HepG2 (cell line): ENCODE results near the gene OR1N2. TPM values are rescaled to one million over a fixed set of nuclear protein-coding genes. Genes with fewer than 3 reads are reported as not detected.
A peak's percentile ranks its signal among the peaks of the same experiment; 100 is the strongest.

Experiments used
- ATAC-seq: fragments of 200-7000 bp; cut with Tn5 transposase; 3 replicates; pipeline ENCODE4 v1.9.1; 2020; ENCODE audit warnings: mild to moderate bottlenecking, moderate library complexity
- BruUV-seq: library from RNA; stranded (reverse); fragments of 400-500 nt; replicated peaks from 2 replicates; lab custom pipeline; 2021; lab: Mats Ljungman, UMichigan
- CTCF ChIA-PET: fragments of 300-600 bp; formaldehyde crosslinking; extraction: SDS; loops from one replicate; lab custom pipeline; 2021; ENCODE audit warnings: low total read pairs, inconsistent platforms, low intra/inter-chr PET ratio; lab: Yijun Ruan, JAX
- POLR2A ChIA-PET: fragments of 350-600 bp; sonication (Branson Sonifier 250); formaldehyde crosslinking; loops from one replicate; lab custom pipeline; 2020; ENCODE audit warnings: antibody characterized with exemption, inconsistent platforms; lab: Yijun Ruan, JAX
- DNase-seq: peaks from one replicate; pipeline ENCODE4 v3.0.0-alpha.2; 2015; ENCODE audit warnings: low spot score
- FAIRE-seq: peaks from 3 replicates; lab custom pipeline; 2011; peaks lifted over from hg19 to GRCh38; lab: Jason Lieb, UNC
- H2AFZ ChIP-seq: one replicate; pipeline ENCODE4 v1.6.1; 2011; ENCODE audit warnings: low read length, inconsistent platforms
- H3K27ac ChIP-seq: fragments of 300-600 bp; 3 replicates; pipeline ENCODE4 v1.8.0; 2011; ENCODE audit warnings: mixed run types, mild to moderate bottlenecking, mixed read lengths, low read length, inconsistent platforms; ENCODE audit not compliant: insufficient read depth; ENCODE audit errors: extremely low read length
- H3K27me3 ChIP-seq, 2 experiments: fragments of 200-600 bp in 1 of 2; 2 replicates in 1 of 2; 3 replicates in 1 of 2; pipeline versions ENCODE4 v1.6.0 to v1.8.0; 2011; ENCODE audit warnings: low read length in 2 of 2, mild to moderate bottlenecking in 2 of 2, moderate library complexity in 2 of 2, inconsistent platforms in 1 of 2; ENCODE audit not compliant: insufficient read depth in 2 of 2, control insufficient read depth in 1 of 2
- H3K36me3 ChIP-seq, 2 experiments: fragments of 200-600 bp in 1 of 2; replicated peaks in 1 of 2; 2 replicates in 1 of 2; 3 replicates in 1 of 2; pipeline versions ENCODE4 v1.5.1 to v1.8.0; 2011; ENCODE audit warnings: low read length in 2 of 2, inconsistent platforms in 1 of 2; ENCODE audit not compliant: insufficient read depth in 2 of 2, control insufficient read depth in 1 of 2
- H3K4me1 ChIP-seq: 2 replicates; pipeline ENCODE4 v1.5.1; 2012; ENCODE audit warnings: low read length, inconsistent platforms; ENCODE audit not compliant: insufficient read depth
- H3K4me2 ChIP-seq: 2 replicates; pipeline ENCODE4 v1.6.0; 2011; ENCODE audit warnings: low read depth, low read length, inconsistent platforms
- H3K4me3 ChIP-seq, 3 experiments: fragments of 200-600 bp in 1 of 3; sonication (generic), shearing (Covaris generic) in 1 of 3; replicated peaks in 1 of 3; 2 replicates each; pipeline ENCODE4 v1.5.1; 2011 to 2016; ENCODE audit warnings: low read length in 3 of 3, inconsistent platforms in 2 of 3, low read depth in 2 of 3, mild to moderate bottlenecking in 2 of 3, control low read depth in 1 of 3, mixed read lengths in 1 of 3; ENCODE audit not compliant: insufficient read depth in 1 of 3
- H3K79me2 ChIP-seq: one replicate; pipeline ENCODE4 v1.6.1; 2011; ENCODE audit warnings: low read length, inconsistent platforms; ENCODE audit not compliant: insufficient read depth
- H3K9ac ChIP-seq: 2 replicates; pipeline ENCODE4 v1.6.0; 2011; ENCODE audit warnings: mild to moderate bottlenecking, low read depth, low read length, inconsistent platforms; ENCODE audit not compliant: insufficient read depth
- H3K9me3 ChIP-seq: 2 replicates; pipeline ENCODE4 v1.5.1; 2012; ENCODE audit warnings: mild to moderate bottlenecking, low read length
- H4K20me1 ChIP-seq: 2 replicates; pipeline ENCODE4 v1.6.0; 2011; ENCODE audit warnings: inconsistent platforms, mild to moderate bottlenecking, low read length, moderate library complexity; ENCODE audit not compliant: insufficient read depth
- ATM ChIP-seq: fragments of 450-650 bp; IDR thresholded peaks from 2 replicates; pipeline ENCODE4 v1.7.1; 2017; ENCODE audit warnings: mild to moderate bottlenecking, borderline replicate concordance
- CEBPB ChIP-seq: IDR thresholded peaks from 2 replicates; pipeline ENCODE4 v1.6.1; 2011; ENCODE audit warnings: low read depth, low read length, improper control_type of control experiment, borderline replicate concordance
- DMTF1 ChIP-seq: sonication (generic); formaldehyde crosslinking; IDR thresholded peaks from 2 replicates; pipeline ENCODE4 v1.4.0; 2020; ENCODE audit warnings: mild to moderate bottlenecking, missing genetic modification reagents
- DR1 ChIP-seq: sonication (generic); formaldehyde crosslinking; IDR thresholded peaks from 2 replicates; pipeline ENCODE4 v1.8.0; 2021; ENCODE audit warnings: mild to moderate bottlenecking, missing genetic modification reagents, inconsistent platforms
- IKZF4 ChIP-seq: sonication (generic); formaldehyde crosslinking; IDR thresholded peaks from 2 replicates; pipeline ENCODE4 v1.5.1; 2020; ENCODE audit warnings: borderline replicate concordance, mild to moderate bottlenecking, low read depth, missing genetic modification reagents; ENCODE audit errors: not compliant biosample characterization
- KLF6 ChIP-seq: IDR thresholded peaks from 2 replicates; pipeline ENCODE4 v1.8.0; 2016; ENCODE audit warnings: missing biosample characterization, missing genetic modification reagents
- MYC ChIP-seq: sonication (generic); formaldehyde crosslinking; IDR thresholded peaks from 2 replicates; pipeline ENCODE4 v1.9.0; 2021; ENCODE audit warnings: missing genetic modification reagents, borderline replicate concordance
- REST ChIP-seq, 2 experiments: IDR thresholded peaks; 2 replicates each; pipeline ENCODE4 v1.6.1; 2011 to 2012; ENCODE audit warnings: low read length in 2 of 2, borderline replicate concordance in 1 of 2, low read depth in 1 of 2, mild to moderate bottlenecking in 1 of 2, moderate library complexity in 1 of 2
- TEAD3 ChIP-seq: optimal IDR thresholded peaks from 2 replicates; pipeline ENCODE3; 2016; ENCODE audit warnings: borderline replicate concordance
- ZFY ChIP-seq: sonication (generic); formaldehyde crosslinking; IDR thresholded peaks from 2 replicates; pipeline ENCODE4 v1.4.0; 2020; ENCODE audit warnings: missing genetic modification reagents
- ZNF235 ChIP-seq: sonication (generic); formaldehyde crosslinking; IDR thresholded peaks from 2 replicates; pipeline ENCODE4 v1.8.1; 2023; ENCODE audit warnings: mild to moderate bottlenecking, missing genetic modification reagents, borderline replicate concordance
- ZNF3 ChIP-seq: IDR thresholded peaks from 2 replicates; pipeline ENCODE4 v1.7.0; 2017; ENCODE audit warnings: inconsistent platforms
- ZNF501 ChIP-seq: sonication (generic); formaldehyde crosslinking; IDR thresholded peaks from 2 replicates; pipeline ENCODE4 v1.5.1; 2020; ENCODE audit warnings: mild to moderate bottlenecking, moderate library complexity, missing genetic modification reagents
- ZNF737 ChIP-seq: sonication (generic); formaldehyde crosslinking; IDR thresholded peaks from 2 replicates; pipeline ENCODE4 v1.5.0; 2020; ENCODE audit warnings: missing genetic modification reagents, mild to moderate bottlenecking, borderline replicate concordance
- ZNF768 ChIP-seq: sonication (generic); formaldehyde crosslinking; IDR thresholded peaks from 2 replicates; pipeline ENCODE4 v1.4.0; 2020; ENCODE audit warnings: missing genetic modification reagents
- WGBS: methylation state at CpG from one replicate; pipeline ENCODE4 v1.1.6; 2017; ENCODE audit warnings: low lambda C conversion rate; 5-methylcytosine and 5-hydroxymethylcytosine counted together
- in situ Hi-C: cut with HindIII; loops from 2 replicates; pipeline ENCODE4 v1.10.0; 2017; ENCODE audit warnings: low pct_unique_long_range_greater_than_20kb; ENCODE audit not compliant: extremely low pct_ligation_motif_present
- intact Hi-C: fragments of 100-400 bp; cut with micrococcal nuclease; formaldehyde crosslinking; loops from one replicate; pipeline ENCODE4 v1.10.0; 2022; ENCODE audit not compliant: unreplicated experiment
- polyA plus RNA-seq, 8 experiments: library from polyadenylated mRNA; depleted of rRNA in 3 of 8; stranded (reverse) in 7 of 8; unstranded in 1 of 8; fragments of >200 nt; fragmentation: Illumina TruSeq in 4 of 8; extraction: Trizol in 4 of 8; gene quantifications; 2 replicates each; pipeline versions ENCODE4 v1.2.1 to v1.2.3, GENCODE V29; 2011 to 2016; ENCODE audit warnings: low read depth in 4 of 8, missing spikeins in 1 of 8, mixed read lengths in 1 of 8; ENCODE audit not compliant: insufficient read depth in 1 of 8
- total RNA-seq, 5 experiments: library from RNA; depleted of rRNA; stranded (reverse); fragments of >200 nt; fragmentation: Illumina TruSeq; extraction: Trizol; gene quantifications; 2 replicates each; pipeline ENCODE4 v1.2.3, GENCODE V29; 2016; ENCODE audit warnings: low read depth in 1 of 5

The OR1N2 gene
- total and polyA plus RNA-seq, 2 of the 13 experiments (the other 11 are each of a cell fraction or from before 2014, with no cell fraction given): not detected

GRCh38 chr9:122538757-122539156 lies 14.2 kb upstream of the OR1N2 start:
- no peak overlapping the region for H3K4me3 ChIP-seq
- H3K4me1 ChIP-seq: no peaks in the 10 kb centered on the region
- H3K9ac ChIP-seq: no peak overlapping the region
- no TSS peak for BruUV-seq
- no peak overlapping the region for H2AFZ ChIP-seq
- no peak for FAIRE-seq
- DNase-seq: no peak
- TF ChIP-seq DMTF1 (CRISPR knock-in tag) (no peak), ZNF768 (no peak), CEBPB (peak; percentile 51), ZNF3 (CRISPR knock-in tag) (no peak), KLF6 (CRISPR knock-in tag) (no peak), MYC (CRISPR knock-in tag) (no peak)
- in situ Hi-C loops: no loop called here
- ATAC-seq: no peak
- ChIA-PET CTCF (no interaction called here), POLR2A (no interaction called here)
- H4K20me1 ChIP-seq: no peaks in the 10 kb centered on the region
- intact Hi-C loops: no loop called here
- H3K27me3 ChIP-seq: no peaks in the 10 kb centered on the region
- H3K27ac ChIP-seq: no peak overlapping the region
- H3K36me3 ChIP-seq: no peaks in the 10 kb centered on the region
- H3K79me2 ChIP-seq: no peaks in the 10 kb centered on the region
- no peak overlapping the region for H3K4me2 ChIP-seq
- peaks cover 8% of the 10 kb centered on the region; the same call in 1 of the 2 replicates for H3K9me3 ChIP-seq
- WGBS: 24% methylated on average over 2 of the region's 2 CpGs

DNA sequence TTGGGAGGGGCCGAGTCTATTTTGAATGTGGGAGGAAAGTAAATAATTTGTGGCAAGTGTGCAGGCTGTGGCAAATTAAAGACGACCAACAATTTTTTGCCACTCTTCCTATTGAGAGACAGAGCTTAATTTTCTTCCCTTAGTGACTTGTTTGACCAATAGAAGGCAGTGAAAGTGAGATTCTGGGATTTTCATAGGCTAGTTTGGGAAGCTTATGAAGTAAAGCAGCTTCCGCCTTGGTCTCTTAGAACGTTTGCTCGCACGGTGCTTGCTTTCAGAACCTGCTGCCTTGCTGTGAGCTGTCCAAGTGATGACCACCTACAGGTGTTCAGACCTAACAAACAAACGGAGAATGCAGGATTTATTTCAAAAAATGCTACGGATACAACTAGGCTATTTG lies 6.7 kb upstream of the OR1N2 start:
- Histone ChIP-seq H3K4me3 (no peak overlapping the region), H3K79me2 (no peaks in the 10 kb centered on the region), H3K4me2 (no peak overlapping the region), H3K36me3 (no peaks in the 10 kb centered on the region), H3K27me3 (no peaks in the 10 kb centered on the region), H4K20me1 (no peaks in the 10 kb centered on the region), H3K9me3 (no peaks in the 10 kb centered on the region), H2AFZ (no peak overlapping the region), H3K9ac (no peak overlapping the region), H3K27ac (no peak overlapping the region), H3K4me1 (no peaks in the 10 kb centered on the region)
- intact Hi-C loops (no loop called here), in situ Hi-C loops (no loop called here)
- no peak for DNase-seq
- ATAC-seq: no peak
- CTCF ChIA-PET: no interaction called here
- POLR2A ChIA-PET: no interaction called here
- 9% methylated on average over 8 of the region's 8 CpGs for WGBS
- no TSS peak for BruUV-seq
- FAIRE-seq: no peak
- no peak for TF ChIP-seq ZNF235 (CRISPR knock-in tag)
- no peak for TF ChIP-seq IKZF4 (CRISPR knock-in tag)
- no peak for TF ChIP-seq ZNF737 (CRISPR knock-in tag)
- TF ChIP-seq ATM: no peak
- no peak for TF ChIP-seq TEAD3 (CRISPR knock-in tag)
- TF ChIP-seq ZFY (CRISPR knock-in tag): no peak
- no peak for TF ChIP-seq ZNF501
- TF ChIP-seq REST (IDR thresholded peaks at IDR 0.05; ENCODE audit: borderline replicate concordance in 1 of 2, low read depth in 1 of 2, low read length in 2 of 2): no peak
- no peak for TF ChIP-seq DR1 (CRISPR knock-in tag)
